Mammary epithelial cell (primary cell): ENCODE data around the gene OR9A4.

Experiments used
- CTCF ChIP-seq, 2 donors: IDR thresholded peaks in 1 of 2; conservative IDR thresholded peaks in 1 of 2; 2 replicates each; pipeline ENCODE4 v1.5.1; 2011 to 2012; ENCODE audit warnings: inconsistent platforms in 2 of 2, low read length in 2 of 2, mild to moderate bottlenecking in 2 of 2, control low read depth in 1 of 2, low read depth in 1 of 2; ENCODE audit not compliant: insufficient read depth in 1 of 2; ENCODE audit errors: extremely low read depth in 1 of 2
- EZH2 ChIP-seq: IDR thresholded peaks from 2 replicates; pipeline ENCODE4 v1.6.1; 2012; ENCODE audit warnings: low read length, inconsistent platforms, borderline replicate concordance

GRCh38 chr7:141949911-141950310 lies 33.7 kb downstream of the OR9A4 start:
- no peak for TF ChIP-seq EZH2
- TF ChIP-seq CTCF (conservative IDR thresholded peaks at IDR 0.05 in 1 of 2, IDR thresholded peaks at IDR 0.05 in 1 of 2; ENCODE audit: extremely low read depth in 1 of 2, insufficient read depth in 1 of 2, low read depth in 1 of 2, low read length in 2 of 2), result no peak
